Measurements from ENCODE around the gene PFN3.

PFN3 gene

DNA sequence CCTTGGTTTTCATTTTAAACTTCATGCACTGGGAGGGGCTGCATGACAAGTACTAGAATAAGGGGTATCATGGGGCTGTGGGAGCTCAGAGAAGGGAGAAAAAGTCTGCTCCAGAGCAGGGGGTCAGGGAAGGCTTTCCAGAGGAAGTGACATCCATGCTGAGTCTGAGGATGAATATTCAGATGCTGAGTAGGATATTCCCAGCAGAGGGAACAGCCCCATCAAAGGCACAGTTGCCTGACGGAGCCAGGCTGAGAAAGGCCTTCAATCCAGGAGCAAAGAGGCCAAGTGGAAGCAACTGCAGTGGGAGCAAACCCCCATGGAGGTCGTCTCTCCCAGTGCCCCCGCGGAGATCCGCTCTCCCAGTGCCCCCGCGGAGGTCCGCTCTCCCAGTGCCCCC lies 4.4 kb downstream of the PFN3 start:
- Histone ChIP-seq H3K9me2 (replicated peaks; ENCODE audit: control insufficient read depth, low read length) (no peaks in the 10 kb centered on the region), H3K79me2 (ENCODE audit: control insufficient read depth, low read length) (no peaks in the 10 kb centered on the region), H3K4me1 (ENCODE audit: control insufficient read depth, low read length) (peaks cover 16% of the 10 kb centered on the region), H3K27ac (ENCODE audit: low read depth, low read length) (no peak overlapping the region), H3K27me3 (ENCODE audit: control insufficient read depth, low read length) (peaks cover 2% of the 10 kb centered on the region), H3F3A (ENCODE audit: control insufficient read depth, insufficient read depth) (peaks cover 3% of the 10 kb centered on the region), H3K4me2 (ENCODE audit: low read length) (no peak overlapping the region), H4K20me1 (ENCODE audit: control insufficient read depth, insufficient read depth, low read depth, low read length) (no peaks in the 10 kb centered on the region), H3K9me3 (ENCODE audit: control insufficient read depth, insufficient read depth, low read length) (no peaks in the 10 kb centered on the region), H3K36me3 (ENCODE audit: control insufficient read depth, low read length) (no peaks in the 10 kb centered on the region), H3K4me3 (ENCODE audit: low read length) (no peak overlapping the region)
- no peak for TF ChIP-seq EZH2phosphoT487 (IDR thresholded peaks at IDR 0.05; ENCODE audit: borderline replicate concordance, low read length)
- TF ChIP-seq CTCF (IDR thresholded peaks at IDR 0.05; ENCODE audit: low read depth, low read length, poor library complexity, severe bottlenecking) = no peak

DNA sequence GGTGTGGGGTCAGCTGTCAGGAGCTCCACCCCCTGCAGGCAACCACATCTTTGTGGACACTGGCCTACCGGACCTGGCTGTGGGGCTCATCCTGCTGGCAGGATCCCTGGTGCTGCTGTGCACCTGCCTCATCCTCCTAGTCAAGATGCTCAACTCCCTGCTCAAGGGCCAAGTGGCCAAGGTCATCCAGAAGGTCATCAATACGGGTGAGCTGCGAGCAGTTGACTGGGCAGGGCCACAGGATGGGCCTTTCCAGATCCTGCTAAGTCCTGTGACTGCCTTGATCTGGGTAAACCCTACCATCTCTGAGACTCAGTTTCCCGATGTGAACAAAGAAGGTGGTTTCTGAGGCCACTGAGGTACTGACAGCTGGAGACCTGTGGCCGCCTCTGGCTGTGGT lies 6.5 kb downstream of the PFN3 start:
- Histone ChIP-seq H3K27ac (ENCODE audit: low read depth, low read length) (no peak overlapping the region), H3K79me2 (ENCODE audit: control insufficient read depth, low read length) (no peaks in the 10 kb centered on the region), H3K4me1 (ENCODE audit: control insufficient read depth, low read length) (peaks cover 36% of the 10 kb centered on the region), H3K9me3 (ENCODE audit: control insufficient read depth, insufficient read depth, low read length) (no peaks in the 10 kb centered on the region), H3F3A (ENCODE audit: control insufficient read depth, insufficient read depth) (peaks cover 11% of the 10 kb centered on the region), H3K4me3 (ENCODE audit: low read length) (no peak overlapping the region), H3K9me2 (replicated peaks; ENCODE audit: control insufficient read depth, low read length) (no peaks in the 10 kb centered on the region), H4K20me1 (ENCODE audit: control insufficient read depth, insufficient read depth, low read depth, low read length) (no peaks in the 10 kb centered on the region), H3K27me3 (ENCODE audit: control insufficient read depth, low read length) (no peaks in the 10 kb centered on the region), H3K4me2 (ENCODE audit: low read length) (no peak overlapping the region), H3K36me3 (ENCODE audit: control insufficient read depth, low read length) (no peaks in the 10 kb centered on the region)
- TF ChIP-seq EZH2phosphoT487 (IDR thresholded peaks at IDR 0.05; ENCODE audit: borderline replicate concordance, low read length) (no peak), CTCF (IDR thresholded peaks at IDR 0.05; ENCODE audit: low read depth, low read length, poor library complexity, severe bottlenecking) (no peak)

- Histone ChIP-seq H3K36me3 (ENCODE audit: control insufficient read depth, low read length) (no peaks in the 10 kb centered on the region), H3K79me2 (ENCODE audit: control insufficient read depth, low read length) (no peaks in the 10 kb centered on the region), H3K27ac (ENCODE audit: low read depth, low read length) (no peak overlapping the region), H3K9me3 (ENCODE audit: control insufficient read depth, insufficient read depth, low read length) (no peaks in the 10 kb centered on the region), H3K4me2 (ENCODE audit: low read length) (0 out of 2 replicates have a peak overlapping the region, but pooled peaks have one; percentile 3), H3F3A (ENCODE audit: control insufficient read depth, insufficient read depth) (peaks cover 13% of the 10 kb centered on the region), H3K4me1 (ENCODE audit: control insufficient read depth, low read length) (peaks cover 43% of the 10 kb centered on the region), H4K20me1 (ENCODE audit: control insufficient read depth, insufficient read depth, low read depth, low read length) (no peaks in the 10 kb centered on the region), H3K27me3 (ENCODE audit: control insufficient read depth, low read length) (no peaks in the 10 kb centered on the region), H3K9me2 (replicated peaks; ENCODE audit: control insufficient read depth, low read length) (no peaks in the 10 kb centered on the region), H3K4me3 (ENCODE audit: low read length) (no peak overlapping the region)
- no peak for TF ChIP-seq CTCF (IDR thresholded peaks at IDR 0.05; ENCODE audit: low read depth, low read length, poor library complexity, severe bottlenecking)
- TF ChIP-seq EZH2phosphoT487 (IDR thresholded peaks at IDR 0.05; ENCODE audit: borderline replicate concordance, low read length) = no peak
Observed at GRCh38 chr5:177393206-177393765, 7.2 kb downstream of the PFN3 start.

Data from DOHH2 (cell line).